Measurements from ENCODE around the gene DCLRE1C.
"Not testable (repeated sequence)": the region's sequence is repeated elsewhere in the genome, so short reads cannot be mapped to it uniquely, and the experiment has no call there.

DCLRE1C gene

DNA sequence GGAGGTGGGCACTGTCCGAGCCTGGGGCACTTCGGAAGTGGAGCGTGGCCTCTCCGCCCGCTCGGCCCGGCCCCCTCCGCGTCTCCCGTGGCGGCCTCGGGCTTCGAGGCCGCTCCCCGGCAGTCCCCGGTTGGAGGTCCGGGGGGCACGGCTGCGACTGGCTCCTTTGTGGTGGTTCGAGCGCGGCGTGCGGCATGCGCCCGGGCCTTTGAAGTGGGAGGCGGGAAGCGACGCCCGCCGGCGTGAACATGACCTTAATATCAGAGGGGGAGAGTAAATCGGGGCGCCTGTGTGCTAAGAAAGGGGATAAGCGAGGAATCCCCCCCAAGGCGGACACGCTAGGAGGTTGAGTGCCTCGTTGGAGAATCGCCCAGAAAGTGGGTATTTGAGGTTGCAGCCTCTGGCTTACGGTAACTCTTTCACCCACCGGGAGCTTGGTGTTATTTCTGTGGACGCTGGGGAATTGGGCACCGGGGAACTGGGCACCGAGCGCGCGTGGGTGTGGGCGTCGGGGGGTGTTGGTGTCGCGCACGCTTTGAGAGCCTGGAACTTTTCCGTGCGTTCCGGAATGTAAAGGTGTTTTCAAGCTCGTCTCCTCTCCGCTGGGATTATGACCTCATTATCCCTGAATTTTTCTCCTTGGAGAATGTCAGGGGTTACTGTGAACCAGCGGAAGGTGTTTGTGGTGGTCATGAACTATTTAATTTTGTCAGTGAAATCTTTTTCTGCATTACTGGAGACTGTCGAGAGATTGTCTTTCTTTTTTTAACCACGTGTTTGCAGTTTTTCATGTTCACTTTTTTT lies 74.6 kb downstream of the DCLRE1C start:
- DNase-seq: peak; percentile 43

DNA sequence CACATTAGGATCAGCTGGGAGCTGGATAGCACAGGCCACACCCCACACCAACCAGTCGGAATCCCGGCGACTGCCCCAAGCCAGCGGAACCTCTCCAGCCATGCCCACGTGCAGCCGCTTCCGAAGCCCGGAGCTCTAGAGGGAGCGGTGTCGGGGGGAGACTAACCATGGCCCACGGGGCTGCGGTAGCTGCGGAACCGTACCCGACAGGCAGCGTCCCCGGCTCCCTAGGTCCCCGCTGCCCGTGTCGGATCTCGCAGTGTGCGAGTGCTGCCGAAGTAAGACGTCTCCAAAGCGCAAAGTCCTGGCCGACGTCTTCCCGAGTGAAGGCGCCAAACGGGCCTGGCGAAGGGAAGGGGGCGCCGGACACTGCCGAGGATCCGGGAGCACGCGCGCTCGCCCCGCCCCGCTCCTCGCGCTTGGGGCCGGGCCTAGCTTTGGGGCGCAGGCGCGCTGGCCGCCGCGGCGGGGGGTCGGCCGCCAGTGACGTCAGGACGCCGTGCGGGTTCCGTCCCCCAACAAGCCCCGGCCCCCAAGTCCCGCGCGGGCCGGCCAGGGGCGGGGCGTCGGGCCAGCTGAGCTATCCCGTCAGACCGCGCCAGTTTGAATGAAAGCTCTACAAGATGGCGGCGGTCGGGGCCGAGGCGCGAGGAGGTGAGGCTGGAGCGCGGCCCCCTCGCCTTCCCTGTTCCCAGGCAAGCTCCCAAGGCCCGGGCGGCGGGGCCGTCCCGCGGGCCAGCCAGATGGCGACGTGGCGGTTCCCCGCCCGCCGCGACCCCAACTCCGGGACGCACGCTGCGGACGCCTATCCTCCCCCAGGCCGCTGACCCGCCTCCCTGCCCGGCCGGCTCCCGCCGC lies 75.4 kb downstream of the DCLRE1C start, which contains the start of gene SUV39H2:
TSS of gene SUV39H2 (plus strand) at position 601 of the 858 bp plus-strand sequence. CDS start at position 624, 23 bp downstream.
- peak; percentile 94 for DNase-seq

DNA sequence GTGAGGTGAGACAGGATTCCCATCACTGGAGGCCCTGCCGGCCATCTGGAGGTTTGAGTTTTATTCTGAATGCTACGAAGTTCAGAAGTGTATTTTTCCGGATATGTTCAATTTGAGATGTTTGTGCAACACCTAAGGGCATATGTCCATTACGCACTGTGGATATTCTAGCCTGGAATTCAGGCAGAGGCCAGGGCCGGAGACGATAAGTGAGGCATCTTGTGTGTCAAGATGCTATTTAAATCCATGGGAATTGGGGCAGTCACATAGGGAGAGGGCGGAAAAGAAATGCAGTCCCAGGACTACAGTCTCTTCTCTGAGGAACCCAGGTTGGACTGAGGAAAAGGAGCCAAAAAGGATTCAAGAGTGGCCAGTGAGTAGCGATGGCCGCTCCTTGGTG lies 77.1 kb downstream of the DCLRE1C start:
- no peak for DNase-seq

GRCh38 chr10:14875941-14876340 lies 78.0 kb downstream of the DCLRE1C start:
- no peak for DNase-seq

GRCh38 chr10:14873090-14873760 lies 80.7 kb downstream of the DCLRE1C start:
- no peak for DNase-seq

GRCh38 chr10:14864871-14865270 lies 89.0 kb downstream of the DCLRE1C start:
- not testable (repeated sequence) for DNase-seq

- DNase-seq: not testable (repeated sequence)
Observed at GRCh38 chr10:14864466-14864865, 89.4 kb downstream of the DCLRE1C start.

DNA sequence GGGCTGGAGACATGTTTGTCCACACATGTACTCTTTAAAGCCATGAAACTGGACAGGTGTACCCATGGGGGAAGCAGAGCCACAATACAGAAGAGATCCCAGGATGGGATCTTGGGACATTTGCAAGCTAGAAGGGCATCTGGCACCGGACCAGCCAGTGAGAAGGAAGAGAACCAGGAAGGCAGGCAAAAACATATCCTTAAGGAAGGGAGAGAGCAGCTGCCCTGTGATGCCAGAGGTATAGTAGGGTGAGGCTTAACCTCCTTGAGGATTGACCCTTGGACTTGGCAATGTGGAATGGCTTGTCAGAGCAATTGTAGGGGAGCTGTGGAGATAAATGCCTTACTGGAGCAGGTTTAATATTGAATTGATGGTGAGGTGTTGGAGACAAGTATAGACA lies 93.1 kb downstream of the DCLRE1C start:
- no peak for DNase-seq

GRCh38 chr10:14859775-14860174 lies 94.1 kb downstream of the DCLRE1C start:
- DNase-seq: no peak

- no peak for DNase-seq
Observed at GRCh38 chr10:14859043-14859442, 94.9 kb downstream of the DCLRE1C start.

DNA sequence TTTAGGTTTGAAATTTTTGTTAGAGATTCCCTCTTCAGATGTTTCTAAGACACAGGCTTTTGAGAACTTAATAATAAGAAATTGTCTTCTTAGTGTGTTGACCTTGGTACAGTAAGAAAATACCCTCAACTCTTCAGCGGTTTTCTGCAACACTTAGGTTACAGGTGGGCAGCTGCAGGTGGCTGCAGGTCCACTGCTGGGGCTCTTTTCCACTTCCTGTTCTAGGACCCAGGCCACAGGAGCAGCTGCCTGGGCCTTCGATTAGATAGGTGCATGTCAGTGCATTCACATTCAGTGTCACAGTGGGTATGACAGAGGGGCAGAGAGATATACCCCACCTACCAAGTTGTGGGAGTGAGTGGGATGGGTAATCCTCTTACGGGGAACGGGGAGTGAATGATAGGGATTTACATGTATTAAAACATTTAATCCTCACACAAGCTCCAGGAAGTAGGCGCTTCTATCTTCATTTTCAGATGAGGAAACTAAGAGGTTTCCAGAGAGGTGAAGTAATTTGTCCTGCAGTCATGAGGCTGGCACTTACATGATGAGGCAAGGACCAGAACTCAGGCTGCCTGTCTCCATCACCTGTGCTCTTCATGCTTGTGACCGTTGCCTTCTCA lies 95.4 kb downstream of the DCLRE1C start:
- no peak for DNase-seq

GRCh38 chr10:14855453-14855852 lies 98.4 kb downstream of the DCLRE1C start:
- no peak for DNase-seq

DNA sequence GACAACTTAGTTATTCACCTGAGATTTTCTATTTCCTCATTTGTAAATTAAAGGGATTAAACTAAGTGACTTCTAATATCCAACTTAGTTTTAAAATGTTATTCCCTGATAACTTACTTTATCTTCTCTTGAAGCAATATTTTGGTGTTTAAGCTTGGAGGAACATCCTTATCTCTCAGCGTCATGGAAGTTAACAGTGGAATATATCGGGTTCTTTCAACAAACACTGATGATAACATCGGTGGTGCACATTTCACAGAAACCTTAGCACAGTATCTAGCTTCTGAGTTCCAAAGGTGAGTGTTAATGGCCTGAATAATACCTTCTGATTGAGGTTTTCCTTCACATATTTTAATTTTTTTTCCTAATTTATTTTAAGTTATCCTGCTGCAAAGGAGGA lies 101.7 kb downstream of the DCLRE1C start:
- no peak for DNase-seq
